Uterus (tissue), 4 donors: ENCODE measurements around the gene GABRA1. TPM values are rescaled to one million over a fixed set of nuclear protein-coding genes. Genes with fewer than 3 reads are reported as not detected.

Experiments
- DNase-seq, 2 donors: peaks; one replicate each; pipeline ENCODE4 v3.0.0-alpha.2; 2019 to 2020
- H3K27ac ChIP-seq, 2 donors: fragments of 200-600 bp; sonication (generic); 1 replicate in 1 of 2; 2 replicates in 1 of 2; pipeline ENCODE4 v1.5.1; 2016 to 2018
- H3K27me3 ChIP-seq, 2 donors: fragments of 200-600 bp; sonication (generic); one replicate each; pipeline ENCODE4 v1.5.1; 2018 to 2019; ENCODE audit warnings: control low read depth in 1 of 2
- H3K36me3 ChIP-seq, 2 donors: fragments of 200-600 bp; sonication (generic); one replicate each; pipeline ENCODE4 v1.5.1; 2019; ENCODE audit warnings: control low read depth in 1 of 2
- H3K4me1 ChIP-seq, 2 donors: fragments of 200-600 bp; sonication (generic); one replicate each; pipeline ENCODE4 v1.5.1; 2018 to 2019; ENCODE audit warnings: control low read depth in 1 of 2
- H3K4me3 ChIP-seq, 2 donors: fragments of 200-600 bp; sonication (generic); 1 replicate in 1 of 2; 2 replicates in 1 of 2; pipeline ENCODE4 v1.5.1; 2018 to 2019; ENCODE audit warnings: mild to moderate bottlenecking in 1 of 2
- H3K9me3 ChIP-seq, 2 donors: fragments of 200-600 bp; sonication (generic); one replicate each; pipeline ENCODE4 v1.5.1; 2019; ENCODE audit warnings: control low read depth in 1 of 2
- CTCF ChIP-seq, 4 experiments: fragments of 200-600 bp in 2 of 4; fragments of 450-650 bp in 2 of 4; sonication (generic) in 2 of 4; IDR thresholded peaks; one replicate each; pipeline ENCODE4 v1.5.1; 2016 to 2019; ENCODE audit warnings: antibody characterized with exemption in 4 of 4, mild to moderate bottlenecking in 2 of 4, moderate library complexity in 1 of 4
- POLR2A ChIP-seq, 2 donors: fragments of 450-650 bp; IDR thresholded peaks; one replicate each; pipeline ENCODE4 v1.6.1; 2016; ENCODE audit warnings: antibody characterized with exemption in 2 of 2, mild to moderate bottlenecking in 1 of 2, moderate library complexity in 1 of 2
- intact Hi-C: fragments of 100-400 bp; cut with DNase I; formaldehyde crosslinking; loops from one replicate; pipeline ENCODE4 v1.15.1; 2023; ENCODE audit warnings: low total_unique reads
- total RNA-seq, 4 donors: library from RNA; depleted of rRNA in 3 of 4; stranded (reverse); fragments of >200 nt in 3 of 4; gene quantifications; one replicate each; pipeline versions ENCODE4 v1.1.0 to v1.2.4, GENCODE V29; 2014 to 2023
- donor health status: DM: yes; HTN: yes; CAD: no.

GABRA1 gene
- total RNA-seq, 4 donors from 2014 or later: 1.7 TPM; not detected in 3

- Histone ChIP-seq H3K27ac (no peak overlapping the region), H3K9me3 (no peaks in the 10 kb centered on the region), H3K4me3 (no peak overlapping the region), H3K27me3 (no peaks in the 10 kb centered on the region), H3K36me3 (no peaks in the 10 kb centered on the region), H3K4me1 (no peaks in the 10 kb centered on the region)
- intact Hi-C loops: no loop called here
- TF ChIP-seq POLR2A (IDR thresholded peaks at IDR 0.05) (no peak), CTCF (IDR thresholded peaks at IDR 0.05) (no peak)
- DNase-seq: no peak
Measured at GRCh38 chr5:161900981-161901380, 53.1 kb downstream of the GABRA1 start.

- Histone ChIP-seq H3K4me1 (no peaks in the 10 kb centered on the region), H3K27me3 (no peaks in the 10 kb centered on the region), H3K27ac (no peak overlapping the region), H3K36me3 (no peaks in the 10 kb centered on the region), H3K9me3 (no peaks in the 10 kb centered on the region), H3K4me3 (no peak overlapping the region)
- no peak for TF ChIP-seq CTCF (IDR thresholded peaks at IDR 0.05)
- TF ChIP-seq POLR2A (IDR thresholded peaks at IDR 0.05): no peak
- intact Hi-C loops: no loop called here
- DNase-seq: no peak
Measured at GRCh38 chr5:161921781-161922180, 73.9 kb downstream of the GABRA1 start.

- intact Hi-C loops: no loop called here
Measured at GRCh38 chr5:161924270-161924669, 76.3 kb downstream of the GABRA1 start.

GRCh38 chr5:161925960-161926359, 78.0 kb downstream of the GABRA1 start:
- intact Hi-C loops: no loop called here
- no peak overlapping the region for H3K4me3 ChIP-seq
- no peak for DNase-seq
- no peaks in the 10 kb centered on the region for H3K9me3 ChIP-seq
- TF ChIP-seq POLR2A (IDR thresholded peaks at IDR 0.05) (no peak), CTCF (IDR thresholded peaks at IDR 0.05) (no peak)
- H3K27ac ChIP-seq: no peak overlapping the region
- no peaks in the 10 kb centered on the region for H3K27me3 ChIP-seq
- no peaks in the 10 kb centered on the region for H3K36me3 ChIP-seq
- H3K4me1 ChIP-seq: no peaks in the 10 kb centered on the region

More at GRCh38 chr5:161924270-161924669, 76.3 kb downstream of the GABRA1 start:
- Histone ChIP-seq H3K9me3 (no peaks in the 10 kb centered on the region), H3K4me3 (no peak overlapping the region), H3K36me3 (no peaks in the 10 kb centered on the region), H3K4me1 (no peaks in the 10 kb centered on the region), H3K27ac (no peak overlapping the region), H3K27me3 (no peaks in the 10 kb centered on the region)
- no peak for TF ChIP-seq POLR2A (IDR thresholded peaks at IDR 0.05)
- TF ChIP-seq CTCF (IDR thresholded peaks at IDR 0.05): no peak
- DNase-seq: no peak

GRCh38 chr5:161934486-161934885, 86.6 kb downstream of the GABRA1 start:
- Histone ChIP-seq H3K27me3 (no peaks in the 10 kb centered on the region), H3K27ac (no peak overlapping the region), H3K9me3 (no peaks in the 10 kb centered on the region), H3K36me3 (no peaks in the 10 kb centered on the region), H3K4me3 (no peak overlapping the region), H3K4me1 (no peaks in the 10 kb centered on the region)
- TF ChIP-seq POLR2A (IDR thresholded peaks at IDR 0.05) (no peak), CTCF (IDR thresholded peaks at IDR 0.05) (no peak)
- no peak for DNase-seq
- intact Hi-C loops: no loop called here
